NCI-H128 (cell line): ENCODE measurements around the gene KCNH5.

Source experiments
- DNase-seq: peaks from one replicate; lab custom pipeline; 2025; ENCODE audit not compliant: unreplicated experiment; lab: John Stamatoyannopoulos, UW

KCNH5 gene

DNA sequence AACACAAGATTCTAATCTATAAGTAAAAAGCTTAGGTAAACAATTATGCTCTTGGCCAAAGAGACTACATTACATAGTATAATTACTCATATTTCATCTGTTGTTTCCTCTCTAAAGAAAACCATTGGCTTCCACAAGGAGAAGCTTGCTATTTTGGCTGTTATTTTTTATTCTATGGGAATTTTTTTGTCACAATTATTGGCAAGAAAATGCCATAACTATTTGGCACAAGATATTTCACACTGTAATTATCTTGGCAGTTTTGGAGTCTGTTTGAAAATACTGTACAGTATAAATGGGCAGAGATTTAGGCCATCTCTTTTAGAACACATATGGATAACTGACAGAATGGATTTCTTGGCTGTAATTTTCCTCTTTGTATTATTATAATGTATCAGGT lies 51.2 kb downstream of the KCNH5 start:
- DNase-seq, result no peak

GRCh38 chr14:62988967-62989366 lies 56.3 kb downstream of the KCNH5 start:
- DNase-seq, result no peak

GRCh38 chr14:62983821-62984220 lies 61.4 kb downstream of the KCNH5 start:
- no peak for DNase-seq

DNA sequence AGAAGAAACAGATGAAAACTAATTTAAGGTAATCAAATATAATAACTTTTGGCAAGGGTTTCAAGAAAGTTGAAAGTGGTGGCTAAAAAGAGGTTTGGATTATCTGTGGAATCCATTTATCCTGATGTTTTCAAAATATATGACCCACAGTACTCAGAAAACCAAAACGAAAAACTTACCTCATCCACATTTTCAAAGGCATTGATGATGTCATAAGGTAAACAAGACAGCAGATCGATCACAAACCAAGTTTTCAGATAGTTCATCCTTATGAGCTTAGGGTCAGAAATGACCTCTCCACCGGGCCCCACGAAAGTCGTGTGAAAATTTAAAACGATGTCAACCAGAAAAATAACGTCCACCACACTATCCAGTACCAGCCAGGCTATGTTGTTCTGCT lies 64.6 kb downstream of the KCNH5 start:
- DNase-seq, result no peak

DNA sequence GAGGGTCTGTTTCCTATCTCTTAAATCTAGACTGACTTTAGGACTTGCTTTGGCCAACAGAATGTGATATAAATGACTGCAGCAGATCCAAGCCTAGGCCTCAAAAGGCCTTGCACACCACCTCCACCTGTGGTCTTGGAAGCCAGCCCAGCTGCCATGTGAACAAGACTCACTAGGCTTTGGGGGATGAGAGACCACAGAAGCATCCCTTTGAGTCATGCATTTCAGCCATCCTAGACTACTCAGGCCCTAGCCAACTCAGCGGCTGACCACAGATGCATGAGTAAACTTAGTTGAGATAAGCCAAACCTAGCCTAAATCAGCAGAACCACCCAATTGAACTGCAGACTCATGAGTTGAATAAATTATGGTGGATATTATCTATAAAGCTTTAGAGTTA lies 87.7 kb downstream of the KCNH5 start:
- no peak for DNase-seq

- DNase-seq, result no peak
Measured at GRCh38 chr14:62956413-62956812, 88.8 kb downstream of the KCNH5 start.

DNA sequence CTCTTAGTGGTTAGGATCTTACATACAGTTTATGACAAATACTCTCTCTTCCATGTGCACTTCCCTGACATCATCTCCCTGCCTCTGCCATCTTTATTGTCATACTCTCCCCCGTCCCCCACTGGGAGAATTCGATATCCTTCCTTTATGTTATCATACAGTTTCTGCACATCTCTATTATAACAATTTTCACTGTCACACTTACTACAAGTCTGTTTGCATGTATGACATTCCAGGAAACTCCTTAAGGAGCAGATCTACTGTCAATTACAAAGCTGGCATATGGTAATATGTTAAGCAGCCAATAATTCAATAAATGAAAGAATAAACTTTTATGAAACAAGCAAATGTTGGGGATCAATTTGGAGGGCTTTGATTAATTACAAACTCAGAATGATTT lies 91.1 kb downstream of the KCNH5 start:
- no peak for DNase-seq

DNA sequence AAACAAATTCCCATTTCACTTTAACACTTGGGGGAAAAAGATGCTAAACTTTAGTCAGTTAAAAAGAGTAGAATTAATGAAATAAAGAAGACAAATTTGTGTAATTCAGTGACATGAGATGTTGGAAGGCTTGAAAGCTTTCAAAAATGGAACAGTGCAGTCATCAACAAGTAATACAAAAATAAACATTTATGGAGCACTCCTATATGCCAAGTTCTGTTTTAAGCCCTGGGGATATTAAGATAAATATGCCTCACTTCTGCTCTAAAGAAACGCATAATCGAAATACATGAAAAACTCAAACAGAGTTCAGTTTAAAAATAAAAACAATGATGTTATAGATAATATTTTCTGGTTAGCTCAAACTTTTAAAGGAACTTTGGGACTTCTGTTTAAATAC lies 93.0 kb downstream of the KCNH5 start:
- DNase-seq, result no peak

GRCh38 chr14:62947301-62947700 lies 98.0 kb downstream of the KCNH5 start:
- DNase-seq, result no peak

GRCh38 chr14:62946221-62946620 lies 99.0 kb downstream of the KCNH5 start:
- DNase-seq, result no peak

GRCh38 chr14:62943202-62943601 lies 102.1 kb downstream of the KCNH5 start:
- no peak for DNase-seq

- DNase-seq, result no peak
Measured at GRCh38 chr14:62939970-62940369, 105.3 kb downstream of the KCNH5 start.

DNA sequence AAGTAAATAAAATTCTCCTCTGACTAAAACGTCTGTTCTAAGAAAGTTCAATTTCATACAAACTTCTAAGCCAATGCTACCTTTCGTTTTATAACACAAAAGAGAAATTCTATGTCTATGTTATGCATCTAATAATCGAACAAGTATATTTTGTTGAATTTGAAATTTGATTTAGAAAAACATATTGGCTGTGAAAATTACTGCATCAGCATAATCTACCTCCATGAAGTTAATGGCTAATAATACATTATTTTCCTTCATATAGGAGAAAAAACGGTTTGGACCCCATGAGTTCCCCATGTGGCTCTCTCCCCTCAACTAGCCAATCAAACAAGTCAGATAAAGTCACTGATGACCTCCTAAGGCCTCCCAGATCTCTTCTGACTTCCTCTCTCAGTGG lies 106.5 kb downstream of the KCNH5 start:
- no peak for DNase-seq

GRCh38 chr14:62934439-62934838 lies 110.8 kb downstream of the KCNH5 start:
- DNase-seq, result no peak

DNA sequence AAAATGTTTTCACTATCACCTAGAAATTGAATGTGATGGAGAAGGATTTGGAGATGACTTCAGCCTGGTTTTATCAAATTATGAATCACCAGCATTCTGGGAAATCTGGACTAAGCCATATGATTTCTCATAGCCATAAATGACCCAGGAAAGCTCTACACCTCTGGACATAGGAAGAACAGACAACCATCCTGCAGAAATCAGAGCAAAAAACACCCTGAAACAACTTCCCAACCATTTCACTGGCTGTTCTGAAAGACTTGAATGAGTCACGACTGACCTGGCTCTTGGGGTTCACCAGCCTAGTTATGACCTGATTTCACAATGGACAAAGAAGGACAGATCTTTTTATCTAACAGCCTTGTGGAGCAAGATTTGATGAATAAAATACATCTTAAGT lies 123.8 kb downstream of the KCNH5 start:
- DNase-seq, result no peak

DNA sequence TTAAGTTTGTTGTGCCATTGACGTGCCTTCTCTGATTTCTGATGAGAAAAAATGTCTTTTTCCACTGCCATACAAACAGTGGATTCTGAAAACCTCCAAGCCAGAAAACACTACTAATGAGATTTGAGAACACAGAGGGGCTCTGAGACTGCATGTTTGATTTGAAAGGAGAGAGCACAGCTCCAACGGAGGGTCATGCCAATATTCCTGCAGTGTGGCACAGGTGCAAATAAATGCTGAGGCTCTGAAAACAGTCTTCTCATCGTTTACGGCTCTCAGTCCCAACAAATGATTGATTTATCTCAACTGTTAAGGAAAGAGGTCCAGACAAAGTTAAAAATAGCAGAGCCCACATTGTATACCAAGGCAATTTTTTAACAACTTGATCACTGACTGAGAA lies 128.7 kb downstream of the KCNH5 start:
- DNase-seq, result no peak

DNA sequence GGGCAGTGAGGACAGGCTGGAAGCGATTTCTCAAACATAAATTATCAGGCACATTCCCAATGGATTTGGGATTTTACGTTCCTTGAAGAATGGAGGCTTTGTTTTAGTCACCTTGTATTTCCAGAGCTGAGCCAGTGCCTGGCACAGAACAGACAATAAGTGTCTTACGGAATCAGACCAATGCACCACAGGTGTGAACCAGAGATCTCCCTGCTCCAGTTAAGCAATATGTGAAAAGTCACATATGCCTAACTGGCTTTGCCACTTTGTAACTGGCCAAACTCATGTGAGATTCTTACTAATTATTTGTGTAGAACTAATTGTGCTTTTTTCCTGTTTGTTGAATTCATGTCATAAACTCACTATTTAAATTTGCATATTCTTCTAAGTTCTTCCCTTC lies 130.4 kb downstream of the KCNH5 start:
- no peak for DNase-seq

DNA sequence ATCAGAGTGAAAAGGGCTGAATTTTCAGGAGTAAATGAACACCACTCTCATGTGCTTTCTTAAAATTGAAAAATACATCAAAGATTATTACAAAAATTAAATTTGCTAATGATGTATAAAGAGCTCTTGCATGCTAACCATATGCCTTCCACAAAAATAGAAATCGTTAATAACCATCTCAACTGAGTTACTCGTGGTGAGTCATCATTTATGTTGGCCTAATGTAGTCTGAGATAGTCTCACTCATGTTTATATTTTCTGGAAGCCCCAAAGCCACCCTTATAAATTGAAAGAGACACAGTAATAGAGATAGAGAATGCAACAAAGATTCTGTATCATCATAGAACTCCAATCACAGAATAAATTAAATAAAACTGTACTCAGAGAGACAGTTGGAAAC lies 131.2 kb downstream of the KCNH5 start:
- no peak for DNase-seq

GRCh38 chr14:62908506-62908905 lies 136.8 kb downstream of the KCNH5 start:
- no peak for DNase-seq

DNA sequence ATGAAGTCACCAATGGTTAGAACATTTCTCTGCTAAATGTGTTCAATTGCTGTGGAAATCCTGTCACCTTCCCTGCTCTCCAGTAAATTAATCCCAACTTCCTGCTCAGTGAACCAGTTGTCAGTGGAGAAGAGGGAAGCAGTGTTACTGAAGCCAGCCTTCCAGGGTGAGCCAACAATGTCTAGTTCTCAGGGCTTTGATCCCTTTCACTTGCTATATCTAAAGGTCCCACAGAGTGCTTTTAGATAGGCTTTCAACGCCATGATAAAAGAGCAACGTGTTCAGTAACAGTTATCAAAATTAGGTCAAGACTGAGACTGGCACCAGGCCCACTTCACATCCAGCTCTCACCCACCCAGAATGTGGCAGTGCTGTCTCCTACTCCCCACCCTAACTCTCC lies 139.7 kb downstream of the KCNH5 start:
- DNase-seq, result no peak

GRCh38 chr14:62897771-62898170 lies 147.5 kb downstream of the KCNH5 start:
- DNase-seq, result no peak

DNA sequence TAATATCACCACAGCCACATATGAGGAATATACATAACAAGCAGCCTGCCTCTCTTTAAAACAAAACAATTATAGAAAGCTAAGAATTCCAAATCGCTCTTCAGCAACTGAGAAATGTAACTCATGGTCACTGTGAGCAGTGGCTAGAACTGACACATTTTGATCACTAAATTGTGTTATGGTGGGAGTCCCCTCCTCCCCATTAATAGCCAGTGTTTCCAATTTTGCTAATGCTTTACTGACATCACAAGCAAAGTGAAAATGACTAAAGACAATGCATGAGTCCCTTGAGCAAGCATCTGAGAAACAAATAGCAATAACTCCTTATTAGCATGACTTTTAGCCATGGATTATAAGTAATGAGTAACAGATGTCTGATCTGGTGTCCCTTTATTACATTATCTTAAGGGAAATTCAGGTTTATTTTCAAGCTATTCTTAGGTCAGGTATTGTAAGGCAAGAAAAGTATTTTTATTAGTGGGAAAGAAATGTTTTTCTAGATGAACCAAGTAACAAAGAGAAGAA lies 148.3 kb downstream of the KCNH5 start:
- DNase-seq, result no peak

- DNase-seq, result no peak
Measured at GRCh38 chr14:62894736-62895135, 150.5 kb downstream of the KCNH5 start.

DNA sequence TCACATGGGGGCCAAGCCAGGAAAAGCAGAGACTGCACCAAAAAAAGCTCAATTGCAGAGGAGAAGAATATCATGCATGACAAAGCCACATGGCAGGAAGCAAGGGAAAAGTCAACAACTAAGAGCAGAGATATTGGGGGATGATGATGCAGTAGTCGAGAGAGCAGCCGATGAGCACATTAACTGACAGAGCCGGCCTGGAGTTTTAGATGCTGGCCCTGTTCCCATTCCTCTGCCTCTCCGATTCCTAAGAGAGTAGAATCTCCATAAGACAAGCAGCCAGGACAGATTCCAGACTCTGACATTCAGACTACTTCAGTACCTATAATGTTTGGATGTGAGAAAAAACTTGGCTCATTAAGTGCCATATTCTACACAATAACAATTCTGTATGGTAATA lies 155.9 kb downstream of the KCNH5 start:
- no peak for DNase-seq
